Dendritic cell treated with granulocyte-macrophage colony-stimulating factor and Interleukin-4, amounts not matched to agents 40 ng/mL and 50 ng/mL, for 4 days (primary cell): ENCODE results near the gene OR5B21.

Experiments used
- H3K27ac Mint-ChIP-seq: one replicate; pipeline ENCODE4 v1.8.0; 2022; ENCODE audit warnings: mild to moderate bottlenecking, mixed read lengths
- H3K27me3 Mint-ChIP-seq: one replicate; pipeline ENCODE4 v1.8.0; 2022; ENCODE audit warnings: mild to moderate bottlenecking, mixed read lengths
- H3K36me3 Mint-ChIP-seq: one replicate; pipeline ENCODE4 v1.8.0; 2022; ENCODE audit warnings: low read depth, mixed read lengths
- H3K4me1 Mint-ChIP-seq: one replicate; pipeline ENCODE4 v1.8.0; 2022; ENCODE audit warnings: low read depth, mixed read lengths
- H3K4me3 Mint-ChIP-seq: one replicate; pipeline ENCODE4 v1.8.0; 2022; ENCODE audit warnings: mild to moderate bottlenecking, moderate library complexity, mixed read lengths
- H3K9me3 Mint-ChIP-seq: one replicate; pipeline ENCODE4 v1.8.0; 2022; ENCODE audit warnings: mixed read lengths
- intact Hi-C: fragments of 100-400 bp; cut with micrococcal nuclease; formaldehyde crosslinking; loops from one replicate; pipeline ENCODE4 v1.15.0; 2022

Gene OR5B21

DNA sequence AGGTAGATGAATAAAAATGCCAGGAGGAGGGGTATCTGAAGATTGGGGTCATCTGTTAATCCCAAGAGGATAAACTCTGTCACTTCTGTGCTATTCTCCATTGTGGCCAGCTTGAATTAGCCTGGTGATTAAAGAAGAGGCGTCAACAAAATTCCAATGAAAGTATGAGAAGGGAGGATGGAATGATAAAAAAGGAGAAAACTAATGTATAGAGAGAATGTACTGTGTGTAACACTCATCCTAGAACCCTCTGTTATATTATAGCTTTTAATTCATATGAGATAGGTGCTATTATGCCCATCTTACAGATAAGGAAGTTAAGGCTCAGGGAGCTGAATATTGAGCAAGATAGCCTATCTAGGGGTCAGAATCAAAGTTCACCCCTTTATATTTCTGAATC lies at the start of gene OR5B21:
OR5B21 (minus strand) TSS at position 101 of the 400 bp plus-strand sequence; CDS start at position 101, 0 bp downstream.
- Mint-ChIP-seq H3K36me3 (no peaks in the 10 kb centered on the region), H3K9me3 (no peaks in the 10 kb centered on the region), H3K4me3 (no peak within 1 kb of the TSS), H3K27ac (no peak within 1 kb of the TSS), H3K27me3 (peaks cover 6% of the 10 kb centered on the region), H3K4me1 (peaks cover 12% of the 10 kb centered on the region)
- intact Hi-C loops, result no loop called here

DNA sequence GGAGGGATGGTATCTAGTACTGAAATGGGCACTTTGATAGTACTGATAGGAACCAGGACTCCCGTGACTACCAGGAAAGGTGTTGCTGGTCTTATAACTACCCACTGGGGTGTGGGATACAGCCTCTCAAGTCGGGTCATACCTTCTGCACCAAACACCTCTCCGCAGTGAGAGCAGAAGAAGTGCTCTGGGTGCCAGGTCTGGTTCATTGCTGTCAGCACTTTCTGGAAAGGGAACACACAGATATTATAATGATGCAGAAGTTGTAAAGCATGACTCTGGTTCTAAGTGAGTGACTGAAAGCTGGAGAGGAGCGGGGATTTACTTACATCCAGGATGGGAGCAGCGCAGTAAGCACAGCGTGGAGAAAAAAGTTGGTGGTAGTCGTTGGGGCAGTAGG lies 41.7 kb upstream of the OR5B21 start:
- Mint-ChIP-seq H3K4me3 (no peak overlapping the region), H3K9me3 (no peaks in the 10 kb centered on the region), H3K27ac (no peak overlapping the region), H3K27me3 (no peaks in the 10 kb centered on the region), H3K4me1 (no peaks in the 10 kb centered on the region), H3K36me3 (peaks cover 97% of the 10 kb centered on the region)
- intact Hi-C loops, result no loop called here

GRCh38 chr11:58546841-58547240 lies 38.9 kb upstream of the OR5B21 start:
- Mint-ChIP-seq H3K36me3 (peaks cover 92% of the 10 kb centered on the region), H3K4me3 (no peak overlapping the region), H3K9me3 (no peaks in the 10 kb centered on the region), H3K27ac (no peak overlapping the region), H3K27me3 (no peaks in the 10 kb centered on the region), H3K4me1 (no peaks in the 10 kb centered on the region)
- intact Hi-C loops, result no loop called here

DNA sequence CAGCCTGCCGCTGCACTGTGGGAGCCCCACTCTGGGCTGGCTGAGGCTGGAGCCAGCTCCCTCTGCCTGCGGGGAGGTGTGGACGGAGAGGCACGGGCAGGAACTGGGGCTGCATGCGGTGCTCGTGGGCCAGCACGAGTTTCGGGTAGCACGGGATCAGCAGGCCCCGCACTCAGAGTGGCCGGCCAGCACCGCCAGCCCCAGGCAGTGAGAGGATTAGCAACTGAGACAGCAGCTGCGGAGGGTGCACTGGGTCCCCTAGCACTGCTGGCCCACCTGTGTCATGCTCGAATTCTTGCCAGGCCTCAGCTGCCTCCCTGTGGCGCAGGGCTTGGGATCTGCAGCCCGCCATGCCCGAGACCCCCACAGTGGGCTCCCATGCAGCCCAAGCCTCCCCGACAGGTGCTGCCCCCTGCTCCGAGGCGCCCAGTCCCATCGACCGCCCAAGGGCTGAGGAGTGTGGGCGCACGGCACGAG lies 24.0 kb upstream of the OR5B21 start:
- no peaks in the 10 kb centered on the region for H3K27me3 Mint-ChIP-seq
- peaks cover 36% of the 10 kb centered on the region for H3K4me1 Mint-ChIP-seq
- H3K36me3 Mint-ChIP-seq, result peaks cover 96% of the 10 kb centered on the region
- H3K9me3 Mint-ChIP-seq, result no peaks in the 10 kb centered on the region
- intact Hi-C loops, result no loop called here
- H3K27ac Mint-ChIP-seq, result no peak overlapping the region
- H3K4me3 Mint-ChIP-seq, result no peak overlapping the region

DNA sequence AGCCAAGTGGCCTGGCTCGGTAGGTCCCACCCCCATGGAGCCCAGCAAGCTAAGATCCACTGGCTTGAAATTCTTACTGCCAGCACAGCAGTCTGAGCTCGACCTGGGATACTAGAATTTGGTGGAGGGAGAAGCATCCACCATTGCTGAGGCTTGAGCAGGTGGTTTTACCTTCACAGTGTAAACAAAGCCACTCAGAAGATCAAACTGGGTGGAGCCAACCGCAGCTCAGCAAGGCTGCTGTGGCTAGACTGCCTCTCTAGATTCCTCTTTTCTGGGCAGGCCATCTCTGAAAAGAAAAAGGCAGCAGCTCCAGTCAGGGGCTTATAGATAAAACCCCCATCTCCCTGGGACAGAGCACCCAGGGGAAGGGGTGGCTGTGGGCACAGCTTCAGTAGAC lies 22.3 kb upstream of the OR5B21 start:
- H3K4me1 Mint-ChIP-seq, result peaks cover 32% of the 10 kb centered on the region
- no peak overlapping the region for H3K4me3 Mint-ChIP-seq
- no peaks in the 10 kb centered on the region for H3K9me3 Mint-ChIP-seq
- intact Hi-C loops, result no loop called here
- peaks cover 88% of the 10 kb centered on the region for H3K36me3 Mint-ChIP-seq
- no peaks in the 10 kb centered on the region for H3K27me3 Mint-ChIP-seq
- no peak overlapping the region for H3K27ac Mint-ChIP-seq

DNA sequence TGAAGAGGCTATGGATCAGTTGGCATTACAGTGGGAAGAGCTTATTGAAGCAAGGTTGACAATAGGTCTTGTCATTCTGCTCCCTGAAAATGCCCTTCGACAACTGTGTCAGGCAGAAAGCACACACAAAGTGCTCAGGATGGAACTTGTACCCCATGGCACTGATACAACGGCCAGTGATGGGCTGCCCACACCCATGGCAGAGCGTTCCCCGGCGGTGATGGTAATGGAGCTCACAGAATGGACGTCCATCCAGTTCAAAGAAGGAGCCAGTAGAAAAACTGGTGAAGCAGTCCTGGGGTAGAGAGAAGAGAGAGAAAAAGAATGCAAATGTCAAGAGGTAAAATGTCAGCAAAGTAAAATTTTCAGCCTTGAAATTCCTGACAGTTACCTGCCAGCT lies 19.5 kb upstream of the OR5B21 start:
- Mint-ChIP-seq H3K27me3 (no peaks in the 10 kb centered on the region), H3K9me3 (no peaks in the 10 kb centered on the region), H3K4me1 (peaks cover 40% of the 10 kb centered on the region), H3K27ac (no peak overlapping the region), H3K36me3 (peaks cover 59% of the 10 kb centered on the region), H3K4me3 (no peak overlapping the region)
- intact Hi-C loops, result loop anchor here (10.0 kb wide), 2 partner anchors 773 to 863 kb away; partner anchors contain the start of genes BTBD18 and ZDHHC5

DNA sequence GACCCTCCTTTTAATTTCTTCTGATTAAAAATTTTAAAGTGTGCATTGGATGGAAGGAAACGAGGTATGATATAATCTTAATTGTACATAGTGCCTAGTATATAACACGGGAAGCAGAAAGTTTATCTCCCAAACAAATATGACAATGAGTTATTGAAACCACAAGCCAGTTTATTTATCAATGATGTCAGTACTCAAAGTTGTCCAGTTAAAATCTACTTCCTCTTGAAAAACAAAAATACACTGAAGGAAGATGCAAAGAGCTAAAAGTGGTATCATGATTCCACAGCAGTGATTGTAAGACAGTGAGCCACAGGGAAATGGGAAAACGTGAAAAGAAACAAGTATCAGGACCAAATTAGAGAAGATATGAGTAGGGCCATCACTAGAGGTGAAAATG lies 18.8 kb upstream of the OR5B21 start:
- H3K4me1 Mint-ChIP-seq, result peaks cover 40% of the 10 kb centered on the region
- H3K4me3 Mint-ChIP-seq, result no peak overlapping the region
- no peaks in the 10 kb centered on the region for H3K9me3 Mint-ChIP-seq
- intact Hi-C loops, result loop anchor here (10.0 kb wide), 2 partner anchors 772 to 862 kb away; partner anchors contain the start of genes BTBD18 and ZDHHC5
- peaks cover 55% of the 10 kb centered on the region for H3K36me3 Mint-ChIP-seq
- no peaks in the 10 kb centered on the region for H3K27me3 Mint-ChIP-seq
- no peak overlapping the region for H3K27ac Mint-ChIP-seq

- peaks cover 31% of the 10 kb centered on the region for H3K4me1 Mint-ChIP-seq
- H3K4me3 Mint-ChIP-seq, result peak overlapping the region; percentile 60
Measured at GRCh38 chr11:58525037-58525614, 17.2 kb upstream of the OR5B21 start.

GRCh38 chr11:58524232-58525036 lies 16.5 kb upstream of the OR5B21 start:
- H3K27me3 Mint-ChIP-seq, result no peaks in the 10 kb centered on the region
- H3K4me1 Mint-ChIP-seq, result peaks cover 31% of the 10 kb centered on the region
- intact Hi-C loops, result loop anchor here (2.0 to 10.0 kb wide), 3 partner anchors 54 to 860 kb away; partner anchors contain the start of genes BTBD18, ZDHHC5 and ZFP91
- peak overlapping the region; percentile 60 for H3K4me3 Mint-ChIP-seq
- no peaks in the 10 kb centered on the region for H3K9me3 Mint-ChIP-seq
- peaks cover 36% of the 10 kb centered on the region for H3K36me3 Mint-ChIP-seq
- peak overlapping the region; percentile 51 for H3K27ac Mint-ChIP-seq

More at GRCh38 chr11:58525037-58525614, 17.2 kb upstream of the OR5B21 start:
- intact Hi-C loops, result loop anchor here (2.0 to 10.0 kb wide), 3 partner anchors 54 to 860 kb away; partner anchors contain the start of genes BTBD18, ZDHHC5 and ZFP91
- no peaks in the 10 kb centered on the region for H3K9me3 Mint-ChIP-seq
- peak overlapping the region; percentile 56 for H3K27ac Mint-ChIP-seq
- H3K36me3 Mint-ChIP-seq, result peaks cover 43% of the 10 kb centered on the region
- no peaks in the 10 kb centered on the region for H3K27me3 Mint-ChIP-seq

- H3K36me3 Mint-ChIP-seq, result no peaks in the 10 kb centered on the region
- H3K4me3 Mint-ChIP-seq, result no peak overlapping the region
Measured at GRCh38 chr11:58513747-58514367, 6.0 kb upstream of the OR5B21 start.

GRCh38 chr11:58511636-58512035 lies 3.7 kb upstream of the OR5B21 start:
- intact Hi-C loops, result loop anchor here (5.0 kb wide), 1 partner anchor 694 kb away; no protein-coding TSS in a partner anchor
- H3K27ac Mint-ChIP-seq, result no peak overlapping the region
- no peaks in the 10 kb centered on the region for H3K9me3 Mint-ChIP-seq
- no peaks in the 10 kb centered on the region for H3K36me3 Mint-ChIP-seq
- peaks cover 7% of the 10 kb centered on the region for H3K27me3 Mint-ChIP-seq
- H3K4me1 Mint-ChIP-seq, result peaks cover 12% of the 10 kb centered on the region
- H3K4me3 Mint-ChIP-seq, result no peak overlapping the region

More at GRCh38 chr11:58513747-58514367, 6.0 kb upstream of the OR5B21 start:
- intact Hi-C loops, result loop anchor here (5.0 kb wide), 1 partner anchor 697 kb away; no protein-coding TSS in a partner anchor
- Mint-ChIP-seq H3K27ac (no peak overlapping the region), H3K27me3 (peaks cover 3% of the 10 kb centered on the region), H3K9me3 (no peaks in the 10 kb centered on the region), H3K4me1 (no peaks in the 10 kb centered on the region)

GRCh38 chr11:58509748-58510147 lies 1.8 kb upstream of the OR5B21 start:
- Mint-ChIP-seq H3K4me3 (no peak overlapping the region), H3K4me1 (peaks cover 12% of the 10 kb centered on the region), H3K36me3 (no peaks in the 10 kb centered on the region), H3K27me3 (peaks cover 6% of the 10 kb centered on the region), H3K27ac (no peak overlapping the region), H3K9me3 (no peaks in the 10 kb centered on the region)
- intact Hi-C loops, result loop anchor here (5.0 kb wide), 1 partner anchor 692 kb away; no protein-coding TSS in a partner anchor

- Mint-ChIP-seq H3K4me3 (no peak overlapping the region), H3K27ac (no peak overlapping the region), H3K36me3 (no peaks in the 10 kb centered on the region), H3K4me1 (peaks cover 12% of the 10 kb centered on the region), H3K27me3 (peaks cover 6% of the 10 kb centered on the region), H3K9me3 (no peaks in the 10 kb centered on the region)
- intact Hi-C loops, result no loop called here
Measured at GRCh38 chr11:58508814-58509213, 909 bp upstream of the OR5B21 start.
